ENCODE data around the gene RBM11.

The RBM11 gene

GRCh38 chr21:14259747-14260146 is 43.8 kb downstream of the RBM11 start:
- TF ChIP-seq CSDC2 (CRISPR knock-in tag; IDR thresholded peaks at IDR 0.05) (no peak), ZFP30 (CRISPR knock-in tag; IDR thresholded peaks at IDR 0.05) (no peak), ISL1 (CRISPR knock-in tag; IDR thresholded peaks at IDR 0.05) (no peak), CREB5 (CRISPR knock-in tag; IDR thresholded peaks at IDR 0.05; ENCODE audit: low read depth) (no peak), CSRNP3 (CRISPR knock-in tag; IDR thresholded peaks at IDR 0.05) (no peak), ESRRG (CRISPR knock-in tag; IDR thresholded peaks at IDR 0.05) (no peak), RARB (CRISPR knock-in tag; IDR thresholded peaks at IDR 0.05) (no peak), PATZ1 (CRISPR knock-in tag; IDR thresholded peaks at IDR 0.05; ENCODE audit: borderline replicate concordance) (no peak), OSR1 (CRISPR knock-in tag; IDR thresholded peaks at IDR 0.05) (no peak), GLIS3 (CRISPR knock-in tag; IDR thresholded peaks at IDR 0.05) (no peak), ZNF565 (CRISPR knock-in tag; conservative IDR thresholded peaks at IDR 0.05; ENCODE audit: low read depth) (no peak), POU6F1 (CRISPR knock-in tag; IDR thresholded peaks at IDR 0.05; ENCODE audit: borderline replicate concordance, low read depth) (no peak), ZFP3 (CRISPR knock-in tag; IDR thresholded peaks at IDR 0.05) (no peak), ZNF8 (CRISPR knock-in tag; IDR thresholded peaks at IDR 0.05) (no peak), PPARA (CRISPR knock-in tag; IDR thresholded peaks at IDR 0.05; ENCODE audit: borderline replicate concordance) (no peak), ZNF70 (CRISPR knock-in tag; IDR thresholded peaks at IDR 0.05) (no peak), BACH2 (CRISPR knock-in tag; IDR thresholded peaks at IDR 0.05; ENCODE audit: borderline replicate concordance) (no peak), TSHZ2 (CRISPR knock-in tag; IDR thresholded peaks at IDR 0.05) (no peak)
- peak; percentile 93 for ATAC-seq

- no peak for ATAC-seq
- TF ChIP-seq ARNTL (CRISPR knock-in tag; IDR thresholded peaks at IDR 0.05; ENCODE audit: borderline replicate concordance, low read depth) (no peak), POU6F1 (CRISPR knock-in tag; IDR thresholded peaks at IDR 0.05; ENCODE audit: borderline replicate concordance, low read depth) (no peak), ZFP30 (CRISPR knock-in tag; IDR thresholded peaks at IDR 0.05) (no peak), ZNF70 (CRISPR knock-in tag; IDR thresholded peaks at IDR 0.05) (no peak), ISL1 (CRISPR knock-in tag; IDR thresholded peaks at IDR 0.05) (no peak), GLIS3 (CRISPR knock-in tag; IDR thresholded peaks at IDR 0.05) (no peak), RARB (CRISPR knock-in tag; IDR thresholded peaks at IDR 0.05) (no peak), ESRRG (CRISPR knock-in tag; IDR thresholded peaks at IDR 0.05) (no peak), CREB5 (CRISPR knock-in tag; IDR thresholded peaks at IDR 0.05; ENCODE audit: low read depth) (no peak), PATZ1 (CRISPR knock-in tag; IDR thresholded peaks at IDR 0.05; ENCODE audit: borderline replicate concordance) (no peak), SNAI2 (CRISPR knock-in tag; IDR thresholded peaks at IDR 0.05) (no peak), ZNF8 (CRISPR knock-in tag; IDR thresholded peaks at IDR 0.05) (no peak), ZC3H10 (CRISPR knock-in tag; IDR thresholded peaks at IDR 0.05) (no peak), ZFP3 (CRISPR knock-in tag; IDR thresholded peaks at IDR 0.05) (no peak), OSR1 (CRISPR knock-in tag; IDR thresholded peaks at IDR 0.05) (no peak)
Observed at GRCh38 chr21:14260174-14260764, 44.3 kb downstream of the RBM11 start.
